ENCODE data around the gene SH2D3C. TPM values are rescaled to one million over a fixed set of nuclear protein-coding genes. Genes with fewer than 3 reads are reported as not detected.
A peak's percentile ranks its signal among the peaks of the same experiment; 100 is the strongest.

SH2D3C gene
- total and polyA plus RNA-seq, 9 of the 15 experiments (the other 6 are each of a cell fraction or from before 2014, with no cell fraction given), result 0.03 to 1.2 (median 0.22) TPM; not detected in 1

DNA sequence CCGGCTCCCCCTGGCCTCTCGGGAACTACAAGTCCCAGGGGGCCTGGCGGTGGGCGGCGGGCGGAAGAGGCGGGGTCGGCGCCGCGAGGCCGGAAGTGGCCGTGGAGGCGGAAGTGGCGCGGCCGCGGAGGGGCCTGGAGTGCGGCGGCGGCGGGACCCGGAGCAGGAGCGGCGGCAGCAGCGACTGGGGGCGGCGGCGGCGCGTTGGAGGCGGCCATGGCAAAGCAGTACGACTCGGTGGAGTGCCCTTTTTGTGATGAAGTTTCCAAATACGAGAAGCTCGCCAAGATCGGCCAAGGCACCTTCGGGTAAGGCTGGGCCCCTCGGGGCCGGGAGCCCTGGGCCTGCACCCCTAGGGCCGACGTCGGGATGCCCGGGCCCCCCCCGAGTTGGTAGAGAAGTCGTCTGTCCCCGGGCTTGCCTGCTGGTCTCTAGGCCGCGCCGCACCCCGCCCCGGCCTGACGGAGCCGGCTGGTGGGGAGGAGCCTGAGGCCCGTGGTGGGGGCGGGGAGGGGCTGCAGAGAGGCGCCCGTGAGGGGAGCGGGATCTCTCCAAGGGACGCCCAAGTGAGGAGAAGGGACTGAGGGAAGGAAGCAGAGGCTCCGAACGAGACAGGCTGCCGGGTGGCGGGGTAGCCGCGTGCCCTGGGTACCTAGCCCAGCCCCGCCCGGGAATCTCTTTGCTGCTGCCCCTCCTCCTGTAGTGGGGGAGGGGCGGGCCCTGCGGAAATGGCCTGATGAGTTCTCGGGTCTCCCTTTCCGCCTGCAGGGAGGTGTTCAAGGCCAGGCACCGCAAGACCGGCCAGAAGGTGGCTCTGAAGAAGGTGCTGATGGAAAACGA lies 7.7 kb upstream of the SH2D3C start, which contains the start of gene CDK9 (continued):
- TF ChIP-seq, protein P1, sequence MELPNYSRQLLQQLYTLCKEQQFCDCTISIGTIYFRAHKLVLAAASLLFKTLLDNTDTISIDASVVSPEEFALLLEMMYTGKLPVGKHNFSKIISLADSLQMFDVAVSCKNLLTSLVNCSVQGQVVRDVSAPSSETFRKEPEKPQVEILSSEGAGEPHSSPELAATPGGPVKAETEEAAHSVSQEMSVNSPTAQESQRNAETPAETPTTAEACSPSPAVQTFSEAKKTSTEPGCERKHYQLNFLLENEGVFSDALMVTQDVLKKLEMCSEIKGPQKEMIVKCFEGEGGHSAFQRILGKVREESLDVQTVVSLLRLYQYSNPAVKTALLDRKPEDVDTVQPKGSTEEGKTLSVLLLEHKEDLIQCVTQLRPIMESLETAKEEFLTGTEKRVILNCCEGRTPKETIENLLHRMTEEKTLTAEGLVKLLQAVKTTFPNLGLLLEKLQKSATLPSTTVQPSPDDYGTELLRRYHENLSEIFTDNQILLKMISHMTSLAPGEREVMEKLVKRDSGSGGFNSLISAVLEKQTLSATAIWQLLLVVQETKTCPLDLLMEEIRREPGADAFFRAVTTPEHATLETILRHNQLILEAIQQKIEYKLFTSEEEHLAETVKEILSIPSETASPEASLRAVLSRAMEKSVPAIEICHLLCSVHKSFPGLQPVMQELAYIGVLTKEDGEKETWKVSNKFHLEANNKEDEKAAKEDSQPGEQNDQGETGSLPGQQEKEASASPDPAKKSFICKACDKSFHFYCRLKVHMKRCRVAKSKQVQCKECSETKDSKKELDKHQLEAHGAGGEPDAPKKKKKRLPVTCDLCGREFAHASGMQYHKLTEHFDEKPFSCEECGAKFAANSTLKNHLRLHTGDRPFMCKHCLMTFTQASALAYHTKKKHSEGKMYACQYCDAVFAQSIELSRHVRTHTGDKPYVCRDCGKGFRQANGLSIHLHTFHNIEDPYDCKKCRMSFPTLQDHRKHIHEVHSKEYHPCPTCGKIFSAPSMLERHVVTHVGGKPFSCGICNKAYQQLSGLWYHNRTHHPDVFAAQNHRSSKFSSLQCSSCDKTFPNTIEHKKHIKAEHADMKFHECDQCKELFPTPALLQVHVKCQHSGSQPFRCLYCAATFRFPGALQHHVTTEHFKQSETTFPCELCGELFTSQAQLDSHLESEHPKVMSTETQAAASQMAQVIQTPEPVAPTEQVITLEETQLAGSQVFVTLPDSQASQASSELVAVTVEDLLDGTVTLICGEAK (IDR thresholded peaks at IDR 0.05), result peak; percentile 89
- TF ChIP-seq, protein P1 (CRISPR knock-in tag; IDR thresholded peaks at IDR 0.05), result no peak
- TF ChIP-seq, protein P2, sequence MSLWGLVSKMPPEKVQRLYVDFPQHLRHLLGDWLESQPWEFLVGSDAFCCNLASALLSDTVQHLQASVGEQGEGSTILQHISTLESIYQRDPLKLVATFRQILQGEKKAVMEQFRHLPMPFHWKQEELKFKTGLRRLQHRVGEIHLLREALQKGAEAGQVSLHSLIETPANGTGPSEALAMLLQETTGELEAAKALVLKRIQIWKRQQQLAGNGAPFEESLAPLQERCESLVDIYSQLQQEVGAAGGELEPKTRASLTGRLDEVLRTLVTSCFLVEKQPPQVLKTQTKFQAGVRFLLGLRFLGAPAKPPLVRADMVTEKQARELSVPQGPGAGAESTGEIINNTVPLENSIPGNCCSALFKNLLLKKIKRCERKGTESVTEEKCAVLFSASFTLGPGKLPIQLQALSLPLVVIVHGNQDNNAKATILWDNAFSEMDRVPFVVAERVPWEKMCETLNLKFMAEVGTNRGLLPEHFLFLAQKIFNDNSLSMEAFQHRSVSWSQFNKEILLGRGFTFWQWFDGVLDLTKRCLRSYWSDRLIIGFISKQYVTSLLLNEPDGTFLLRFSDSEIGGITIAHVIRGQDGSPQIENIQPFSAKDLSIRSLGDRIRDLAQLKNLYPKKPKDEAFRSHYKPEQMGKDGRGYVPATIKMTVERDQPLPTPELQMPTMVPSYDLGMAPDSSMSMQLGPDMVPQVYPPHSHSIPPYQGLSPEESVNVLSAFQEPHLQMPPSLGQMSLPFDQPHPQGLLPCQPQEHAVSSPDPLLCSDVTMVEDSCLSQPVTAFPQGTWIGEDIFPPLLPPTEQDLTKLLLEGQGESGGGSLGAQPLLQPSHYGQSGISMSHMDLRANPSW (CRISPR knock-in tag; IDR thresholded peaks at IDR 0.05), result 0 out of 2 replicates have a peak, but pooled peaks have one; percentile 33
- no peak for TF ChIP-seq FOXM1 (IDR thresholded peaks at IDR 0.05; ENCODE audit: low read depth)
- TF ChIP-seq FOXM1 (CRISPR knock-in tag; IDR thresholded peaks at IDR 0.05; ENCODE audit: low read depth), result no peak
- TF ChIP-seq, protein P3, sequence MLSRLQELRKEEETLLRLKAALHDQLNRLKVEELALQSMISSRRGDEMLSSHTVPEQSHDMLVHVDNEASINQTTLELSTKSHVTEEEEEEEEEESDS (CRISPR knock-in tag; IDR thresholded peaks at IDR 0.05), result no peak
- TF ChIP-seq KAT2B (IDR thresholded peaks at IDR 0.05; ENCODE audit: low read depth, low read length), result no peak
- 0 out of 2 replicates have a peak, but pooled peaks have one; percentile 29 for TF ChIP-seq KLF6 (CRISPR knock-in tag; IDR thresholded peaks at IDR 0.05; ENCODE audit: borderline replicate concordance)
- no peak for TF ChIP-seq ZNF184 (CRISPR knock-in tag; IDR thresholded peaks at IDR 0.05)
- TF ChIP-seq FOXK2 (conservative IDR thresholded peaks at IDR 0.05 in 1 of 2, IDR thresholded peaks at IDR 0.05 in 1 of 2; ENCODE audit: low read depth in 2 of 2), result 0 out of 4 replicates have a peak, but pooled peaks of 1 of the 2 experiments have one; percentile 8
- TF ChIP-seq, protein P4, sequence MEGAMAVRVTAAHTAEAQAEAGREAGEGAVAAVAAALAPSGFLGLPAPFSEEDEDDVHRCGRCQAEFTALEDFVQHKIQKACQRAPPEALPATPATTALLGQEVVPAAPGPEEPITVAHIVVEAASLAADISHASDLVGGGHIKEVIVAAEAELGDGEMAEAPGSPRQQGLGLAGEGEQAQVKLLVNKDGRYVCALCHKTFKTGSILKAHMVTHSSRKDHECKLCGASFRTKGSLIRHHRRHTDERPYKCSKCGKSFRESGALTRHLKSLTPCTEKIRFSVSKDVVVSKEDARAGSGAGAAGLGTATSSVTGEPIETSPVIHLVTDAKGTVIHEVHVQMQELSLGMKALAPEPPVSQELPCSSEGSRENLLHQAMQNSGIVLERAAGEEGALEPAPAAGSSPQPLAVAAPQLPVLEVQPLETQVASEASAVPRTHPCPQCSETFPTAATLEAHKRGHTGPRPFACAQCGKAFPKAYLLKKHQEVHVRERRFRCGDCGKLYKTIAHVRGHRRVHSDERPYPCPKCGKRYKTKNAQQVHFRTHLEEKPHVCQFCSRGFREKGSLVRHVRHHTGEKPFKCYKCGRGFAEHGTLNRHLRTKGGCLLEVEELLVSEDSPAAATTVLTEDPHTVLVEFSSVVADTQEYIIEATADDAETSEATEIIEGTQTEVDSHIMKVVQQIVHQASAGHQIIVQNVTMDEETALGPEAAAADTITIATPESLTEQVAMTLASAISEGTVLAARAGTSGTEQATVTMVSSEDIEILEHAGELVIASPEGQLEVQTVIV (CRISPR knock-in tag; IDR thresholded peaks at IDR 0.05; ENCODE audit: borderline replicate concordance), result no peak

Data from K562 (cell line).